Neural progenitor cell (in vitro differentiated cells): Measurements from ENCODE around the gene CISD3.

Source experiments
- EZH2 ChIP-seq: fragments of 200-600 bp; sonication (generic); IDR thresholded peaks from 2 replicates; pipeline ENCODE4 v1.6.1; 2017; ENCODE audit warnings: antibody characterized with exemption, mild to moderate bottlenecking, moderate library complexity
- EZH2phosphoT487 ChIP-seq: fragments of 200-600 bp; sonication (generic); IDR thresholded peaks from 2 replicates; pipeline ENCODE4 v1.6.1; 2017; ENCODE audit warnings: antibody characterized with exemption
- TF ChIP-seq, protein P1 (sequence below): fragments of 200-600 bp; sonication (generic); IDR thresholded peaks from 2 replicates; pipeline ENCODE4 v1.5.1; 2017; ENCODE audit warnings: antibody characterized with exemption, mild to moderate bottlenecking

DNA sequence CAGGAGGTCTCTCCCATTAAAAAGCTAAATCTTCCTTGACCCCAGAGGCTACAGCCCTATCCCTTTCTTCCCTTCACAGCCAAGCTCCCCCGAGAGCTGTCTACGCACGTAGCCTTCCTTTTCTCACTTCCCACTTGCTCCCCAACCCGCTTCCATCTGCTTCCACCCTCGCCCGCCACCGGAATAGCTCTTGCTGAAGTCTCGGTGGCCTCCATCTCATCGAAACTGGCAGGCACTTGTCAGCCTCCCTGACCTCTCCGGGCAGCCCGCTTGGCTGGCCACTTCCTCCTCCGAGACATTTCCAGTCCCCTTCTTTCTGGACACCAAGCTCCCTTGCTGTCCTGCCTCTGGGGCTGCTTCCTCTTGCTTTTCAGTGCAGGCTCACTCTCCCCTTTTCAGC lies 44.6 kb upstream of the CISD3 start:
- no peak for TF ChIP-seq EZH2
- TF ChIP-seq, protein P1, sequence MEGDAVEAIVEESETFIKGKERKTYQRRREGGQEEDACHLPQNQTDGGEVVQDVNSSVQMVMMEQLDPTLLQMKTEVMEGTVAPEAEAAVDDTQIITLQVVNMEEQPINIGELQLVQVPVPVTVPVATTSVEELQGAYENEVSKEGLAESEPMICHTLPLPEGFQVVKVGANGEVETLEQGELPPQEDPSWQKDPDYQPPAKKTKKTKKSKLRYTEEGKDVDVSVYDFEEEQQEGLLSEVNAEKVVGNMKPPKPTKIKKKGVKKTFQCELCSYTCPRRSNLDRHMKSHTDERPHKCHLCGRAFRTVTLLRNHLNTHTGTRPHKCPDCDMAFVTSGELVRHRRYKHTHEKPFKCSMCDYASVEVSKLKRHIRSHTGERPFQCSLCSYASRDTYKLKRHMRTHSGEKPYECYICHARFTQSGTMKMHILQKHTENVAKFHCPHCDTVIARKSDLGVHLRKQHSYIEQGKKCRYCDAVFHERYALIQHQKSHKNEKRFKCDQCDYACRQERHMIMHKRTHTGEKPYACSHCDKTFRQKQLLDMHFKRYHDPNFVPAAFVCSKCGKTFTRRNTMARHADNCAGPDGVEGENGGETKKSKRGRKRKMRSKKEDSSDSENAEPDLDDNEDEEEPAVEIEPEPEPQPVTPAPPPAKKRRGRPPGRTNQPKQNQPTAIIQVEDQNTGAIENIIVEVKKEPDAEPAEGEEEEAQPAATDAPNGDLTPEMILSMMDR, result no peak
- no peak for TF ChIP-seq EZH2phosphoT487
